ENCODE results near the gene RAPGEF5.

Gene RAPGEF5

DNA sequence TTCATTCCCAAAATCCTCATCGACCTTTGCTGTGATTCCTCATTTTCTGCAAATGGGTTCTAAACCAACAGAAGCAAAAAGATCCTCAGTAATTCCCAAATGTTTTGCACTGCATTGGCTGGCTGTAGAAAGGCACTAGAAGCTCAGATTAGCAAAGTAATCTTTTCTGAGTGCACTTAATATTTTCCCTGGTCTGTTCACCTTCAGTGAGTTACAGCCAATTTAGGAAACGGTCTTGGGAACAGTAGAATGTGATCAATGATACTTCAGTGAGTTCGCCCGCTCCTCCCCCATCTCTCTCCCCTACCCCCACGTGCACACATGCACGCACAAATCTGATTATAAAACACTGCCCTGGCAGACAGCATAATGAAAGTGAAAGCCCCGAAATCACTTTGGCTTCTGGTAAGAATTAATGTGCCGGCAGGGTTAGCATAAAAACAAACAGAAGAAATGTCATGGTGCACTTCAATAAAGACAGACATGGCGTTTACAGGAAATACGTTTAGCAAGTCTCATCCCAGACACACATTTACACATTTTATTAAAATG is 209.9 kb downstream of the RAPGEF5 start:
- DNase-seq: no peak

- DNase-seq: no peak
These were observed 212.0 kb downstream of the RAPGEF5 start for GRCh38 chr7:22144950-22145349.

DNA sequence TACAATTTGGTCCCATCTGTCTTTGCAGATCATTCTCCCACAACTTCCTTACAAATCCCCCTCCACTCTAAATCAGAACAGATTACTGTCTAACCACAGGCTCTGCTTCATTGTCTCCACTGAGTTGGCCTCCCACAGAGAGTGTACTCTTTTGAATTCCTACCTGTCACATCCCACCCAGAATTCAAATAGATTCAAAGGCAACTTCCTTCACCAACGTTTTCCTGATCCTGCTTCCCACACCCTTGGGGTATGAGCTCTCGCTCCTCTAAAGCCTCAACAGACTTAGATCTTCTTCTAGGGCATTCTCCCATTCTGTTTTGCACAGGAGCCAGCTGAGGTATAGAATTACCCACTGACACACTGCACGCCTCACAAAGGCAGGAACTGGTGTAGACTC is 213.5 kb downstream of the RAPGEF5 start:
- DNase-seq: no peak

DNA sequence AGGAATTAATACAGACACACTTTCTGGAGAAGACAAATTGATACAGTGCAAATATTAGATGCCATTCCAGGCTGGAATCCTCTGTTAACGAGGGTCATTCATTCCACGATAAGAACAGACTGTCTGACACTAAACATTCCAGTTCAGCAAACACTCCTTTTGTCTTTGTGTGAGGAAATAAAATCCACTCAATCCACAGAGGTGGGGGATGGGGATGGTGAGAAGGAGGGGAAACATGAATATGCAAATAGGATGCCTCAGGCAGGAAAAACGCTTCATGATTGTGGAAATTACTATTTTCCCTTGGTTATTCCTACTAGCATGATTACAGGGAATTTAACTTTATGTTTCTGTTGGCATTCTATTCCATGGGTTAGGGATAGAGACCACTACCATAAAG is 214.4 kb downstream of the RAPGEF5 start:
- no peak for DNase-seq

DNA sequence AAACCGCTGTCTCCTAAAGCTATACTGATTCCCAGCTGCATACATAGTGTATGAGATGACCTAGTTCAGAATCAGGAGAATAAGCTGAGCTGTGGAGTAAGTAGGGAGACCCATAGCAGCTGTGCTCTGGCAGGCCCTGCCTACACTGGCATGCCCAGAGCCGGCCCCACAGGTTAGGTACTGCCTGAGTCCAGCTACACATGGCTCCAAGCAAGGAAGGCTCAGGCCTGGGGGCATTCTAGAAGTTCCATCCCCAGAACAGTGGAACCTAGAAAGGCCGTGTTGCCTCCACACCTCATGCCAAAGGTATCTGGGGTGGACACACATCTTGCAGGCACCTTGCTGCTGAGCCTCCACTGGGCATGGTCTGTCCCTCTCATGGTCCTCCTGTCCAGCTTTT is 215.6 kb downstream of the RAPGEF5 start:
- DNase-seq: no peak

- DNase-seq: no peak
These were observed 216.4 kb downstream of the RAPGEF5 start for GRCh38 chr7:22140578-22140977.

DNA sequence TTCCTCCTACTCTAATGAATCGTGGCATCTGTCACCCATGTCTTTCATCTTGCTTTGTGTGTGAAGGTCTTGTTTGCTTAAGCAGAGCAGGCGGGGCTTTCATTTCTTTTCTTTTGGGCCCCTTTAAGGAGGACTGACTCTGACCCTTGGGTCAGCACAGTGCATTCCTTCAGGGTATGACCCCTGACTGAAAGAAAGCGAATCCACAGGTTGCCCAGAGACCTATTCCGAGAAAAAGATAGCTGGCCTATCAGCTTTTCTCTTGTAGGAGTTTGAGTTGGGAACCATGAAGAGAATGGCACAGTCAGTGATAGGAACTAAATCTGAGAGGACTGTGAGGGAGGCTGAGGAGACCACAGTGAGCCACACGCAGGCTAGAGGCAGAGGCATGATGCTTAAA is 218.1 kb downstream of the RAPGEF5 start:
- no peak for DNase-seq

- DNase-seq: no peak
These were observed 218.8 kb downstream of the RAPGEF5 start for GRCh38 chr7:22138106-22138505.

DNA sequence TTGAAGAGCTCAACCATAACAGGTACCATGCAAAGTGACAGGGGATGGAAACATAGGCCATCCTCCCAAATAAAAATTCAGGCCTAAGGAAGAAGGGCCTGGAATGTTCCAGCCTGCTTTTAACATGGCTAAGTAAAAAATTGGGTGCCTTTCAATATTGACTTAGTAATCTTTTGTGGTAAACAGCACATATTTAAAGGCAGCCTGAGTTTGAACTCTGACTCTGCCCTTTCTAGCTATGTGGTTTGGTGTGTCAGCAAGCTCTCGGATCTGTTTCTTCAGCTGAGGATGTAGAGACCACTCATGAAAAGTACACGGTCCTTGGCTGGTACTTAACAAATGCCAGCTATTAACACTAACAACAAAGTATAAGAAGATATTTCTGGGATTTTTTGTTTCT is 219.5 kb downstream of the RAPGEF5 start:
- no peak for DNase-seq

GRCh38 chr7:22137026-22137425 is 219.9 kb downstream of the RAPGEF5 start:
- DNase-seq: no peak

- DNase-seq: no peak
These were observed 227.0 kb downstream of the RAPGEF5 start for GRCh38 chr7:22129819-22130580.

DNA sequence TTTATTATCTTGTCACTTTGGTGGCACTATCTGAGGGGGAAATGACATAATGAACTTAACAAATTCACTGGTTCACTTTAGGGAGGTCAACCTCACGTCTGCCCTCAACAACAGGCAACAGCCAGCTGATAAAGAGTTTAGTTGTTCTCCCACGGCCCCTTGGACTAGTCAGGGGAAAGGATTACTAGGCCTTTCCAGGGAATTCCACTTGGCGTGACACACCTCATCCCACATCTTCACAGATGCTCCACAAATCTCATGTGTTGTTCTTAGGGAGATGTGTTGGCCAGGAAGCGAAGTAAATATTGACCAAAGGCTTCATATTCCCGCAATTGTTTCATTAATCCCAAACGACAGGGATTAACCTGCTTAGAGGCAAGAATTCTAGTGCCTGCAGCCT is 227.8 kb downstream of the RAPGEF5 start:
- DNase-seq: no peak

GRCh38 chr7:22128528-22128920 is 228.4 kb downstream of the RAPGEF5 start:
- no peak for DNase-seq

- DNase-seq: no peak
These were observed 229.0 kb downstream of the RAPGEF5 start for GRCh38 chr7:22127835-22128527.

- no peak for DNase-seq
These were observed 231.5 kb downstream of the RAPGEF5 start for GRCh38 chr7:22125436-22125835.

- no peak for DNase-seq
These were observed 232.0 kb downstream of the RAPGEF5 start for GRCh38 chr7:22124941-22125340.

GRCh38 chr7:22123139-22123538 is 233.8 kb downstream of the RAPGEF5 start:
- no peak for DNase-seq

- DNase-seq: no peak
These were observed 235.1 kb downstream of the RAPGEF5 start for GRCh38 chr7:22121702-22122474.

GRCh38 chr7:22120391-22121053 is 236.4 kb downstream of the RAPGEF5 start:
- DNase-seq: no peak

DNA sequence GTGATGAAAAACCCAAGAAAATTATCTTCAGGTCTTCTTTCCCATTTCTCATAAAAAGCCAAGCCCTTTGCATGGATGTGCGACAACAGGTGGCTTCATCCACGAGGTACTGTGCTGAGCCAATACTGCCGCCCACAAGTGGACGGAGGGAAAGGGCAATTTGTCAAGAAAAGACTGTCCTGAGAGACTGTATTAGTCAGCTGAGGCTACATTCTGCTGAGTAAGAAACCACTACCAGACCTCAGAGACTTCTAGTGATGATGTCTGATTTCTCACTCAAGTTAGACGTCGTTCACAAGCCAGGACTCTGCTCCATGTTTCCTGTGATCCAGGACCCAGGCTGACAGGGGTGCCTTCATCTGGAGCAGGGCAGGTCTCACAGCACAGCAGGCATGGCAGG is 239.7 kb downstream of the RAPGEF5 start:
- DNase-seq: no peak

- no peak for DNase-seq
These were observed 240.4 kb downstream of the RAPGEF5 start for GRCh38 chr7:22116451-22117030.

- no peak for DNase-seq
These were observed 241.3 kb downstream of the RAPGEF5 start for GRCh38 chr7:22115689-22116088.

Measured in activated CD4-positive, alpha-beta T cell treated with anti-CD3 and anti-CD28 coated beads for 1 hour (primary cell).